ENCODE measurements around the gene B4GALNT3. TPM values are rescaled to one million over a fixed set of nuclear protein-coding genes. Genes with fewer than 3 reads are reported as not detected.

Gene B4GALNT3
- total and polyA plus RNA-seq, 2 of the 13 experiments (the other 11 are each of a cell fraction or from before 2014, with no cell fraction given), result 3.2 to 4.4 TPM

DNA sequence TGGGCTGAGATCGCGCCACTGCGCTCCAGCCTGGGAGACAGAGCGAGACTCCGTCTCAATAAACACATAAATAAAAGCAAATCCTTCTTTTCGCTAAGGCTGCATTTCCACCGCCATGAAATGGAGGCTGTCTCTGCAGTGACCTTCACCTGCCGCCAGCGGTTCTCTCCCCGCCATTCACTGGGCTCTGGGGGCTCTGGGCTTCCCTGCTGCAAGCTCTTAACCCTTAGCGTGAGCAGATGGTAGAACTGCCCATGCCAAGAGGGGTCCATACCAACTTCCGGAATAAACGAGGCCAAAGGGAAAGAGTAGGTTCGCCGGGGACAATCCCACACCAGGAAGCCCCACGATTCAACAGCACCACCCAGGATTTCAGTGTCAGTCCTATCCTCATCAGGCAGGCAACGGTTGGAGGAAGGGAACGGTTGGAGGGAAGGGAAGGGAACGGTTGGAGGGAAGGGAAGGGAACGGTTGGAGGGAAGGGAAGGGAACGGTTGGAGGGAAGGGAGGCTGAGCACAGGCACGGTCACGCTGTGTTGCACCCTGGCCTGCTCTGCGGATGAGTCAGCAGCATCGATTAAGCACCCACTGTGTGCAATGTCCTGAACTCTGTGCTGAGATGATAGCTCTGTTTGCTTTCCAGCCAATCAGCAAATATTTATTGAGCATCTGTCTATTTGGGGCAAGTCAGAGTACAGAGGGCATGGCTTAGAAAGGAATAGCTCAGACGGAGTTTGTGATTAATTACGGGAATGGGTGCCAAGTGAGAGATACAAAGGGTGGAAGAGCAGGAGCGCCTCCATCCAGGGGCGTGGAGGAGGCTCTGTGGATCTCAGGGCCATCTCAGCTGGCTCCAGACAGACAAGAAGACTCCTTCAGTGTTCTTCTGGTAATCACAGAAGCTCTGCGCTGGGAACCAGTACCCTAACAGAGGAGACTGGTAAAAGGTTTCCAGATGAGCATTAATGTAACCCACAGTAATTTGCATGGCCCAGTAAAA lies 125.6 kb downstream of the B4GALNT3 start (continued):
- TF ChIP-seq, protein P1, sequence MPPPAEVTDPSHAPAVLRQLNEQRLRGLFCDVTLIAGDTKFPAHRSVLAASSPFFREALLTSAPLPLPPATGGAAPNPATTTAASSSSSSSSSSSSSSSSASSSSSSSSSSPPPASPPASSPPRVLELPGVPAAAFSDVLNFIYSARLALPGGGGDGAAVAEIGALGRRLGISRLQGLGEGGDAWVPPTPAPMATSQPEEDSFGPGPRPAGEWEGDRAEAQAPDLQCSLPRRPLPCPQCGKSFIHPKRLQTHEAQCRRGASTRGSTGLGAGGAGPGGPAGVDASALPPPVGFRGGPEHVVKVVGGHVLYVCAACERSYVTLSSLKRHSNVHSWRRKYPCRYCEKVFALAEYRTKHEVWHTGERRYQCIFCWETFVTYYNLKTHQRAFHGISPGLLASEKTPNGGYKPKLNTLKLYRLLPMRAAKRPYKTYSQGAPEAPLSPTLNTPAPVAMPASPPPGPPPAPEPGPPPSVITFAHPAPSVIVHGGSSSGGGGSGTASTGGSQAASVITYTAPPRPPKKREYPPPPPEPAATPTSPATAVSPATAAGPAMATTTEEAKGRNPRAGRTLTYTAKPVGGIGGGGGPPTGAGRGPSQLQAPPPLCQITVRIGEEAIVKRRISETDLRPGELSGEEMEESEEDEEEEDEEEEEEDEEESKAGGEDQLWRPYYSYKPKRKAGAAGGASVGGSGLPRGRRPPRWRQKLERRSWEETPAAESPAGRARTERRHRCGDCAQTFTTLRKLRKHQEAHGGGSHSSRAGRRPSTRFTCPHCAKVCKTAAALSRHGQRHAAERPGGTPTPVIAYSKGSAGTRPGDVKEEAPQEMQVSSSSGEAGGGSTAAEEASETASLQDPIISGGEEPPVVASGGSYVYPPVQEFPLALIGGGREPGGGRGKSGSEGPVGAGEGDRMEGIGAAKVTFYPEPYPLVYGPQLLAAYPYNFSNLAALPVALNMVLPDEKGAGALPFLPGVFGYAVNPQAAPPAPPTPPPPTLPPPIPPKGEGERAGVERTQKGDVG (CRISPR knock-in tag; IDR thresholded peaks at IDR 0.05; ENCODE audit: borderline replicate concordance), result peak; percentile 94; the same call in 1 of the 2 replicates
- TF ChIP-seq JUNB (CRISPR knock-in tag; IDR thresholded peaks at IDR 0.05; ENCODE audit: borderline replicate concordance) (peak; percentile 98), PRMT3 (CRISPR knock-in tag; IDR thresholded peaks at IDR 0.05; ENCODE audit: borderline replicate concordance, low read depth) (no peak), FOXA3 (CRISPR knock-in tag; IDR thresholded peaks at IDR 0.05) (peak; percentile 97), ZNF335 (CRISPR knock-in tag; IDR thresholded peaks at IDR 0.05) (0 out of 2 replicates have a peak, but pooled peaks have one; percentile 44), MIER2 (CRISPR knock-in tag; IDR thresholded peaks at IDR 0.05) (peak; percentile 61; the same call in 1 of the 2 replicates), HNRNPLL (IDR thresholded peaks at IDR 0.05; ENCODE audit: low read depth, low read length, poor library complexity, severe bottlenecking) (no peak), ZNF670 (CRISPR knock-in tag; IDR thresholded peaks at IDR 0.05; ENCODE audit: borderline replicate concordance) (peak; percentile 83), ZNF776 (CRISPR knock-in tag; IDR thresholded peaks at IDR 0.05) (no peak), AGO2 (optimal IDR thresholded peaks at IDR 0.05; ENCODE audit: low read depth, low read length) (no peak), ZNF33A (CRISPR knock-in tag; IDR thresholded peaks at IDR 0.05; ENCODE audit: borderline replicate concordance) (no peak), SCMH1 (CRISPR knock-in tag; IDR thresholded peaks at IDR 0.05; ENCODE audit: borderline replicate concordance) (no peak), ZNF510 (CRISPR knock-in tag; IDR thresholded peaks at IDR 0.05; ENCODE audit: low read depth) (no peak), POGZ (CRISPR knock-in tag; IDR thresholded peaks at IDR 0.05) (peak; percentile 95), ZNF3 (CRISPR knock-in tag; IDR thresholded peaks at IDR 0.05) (no peak)
- TF ChIP-seq, protein P2, sequence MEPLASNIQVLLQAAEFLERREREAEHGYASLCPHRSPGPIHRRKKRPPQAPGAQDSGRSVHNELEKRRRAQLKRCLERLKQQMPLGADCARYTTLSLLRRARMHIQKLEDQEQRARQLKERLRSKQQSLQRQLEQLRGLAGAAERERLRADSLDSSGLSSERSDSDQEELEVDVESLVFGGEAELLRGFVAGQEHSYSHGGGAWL (CRISPR knock-in tag; IDR thresholded peaks at IDR 0.05), result no peak
- TF ChIP-seq, protein P3, sequence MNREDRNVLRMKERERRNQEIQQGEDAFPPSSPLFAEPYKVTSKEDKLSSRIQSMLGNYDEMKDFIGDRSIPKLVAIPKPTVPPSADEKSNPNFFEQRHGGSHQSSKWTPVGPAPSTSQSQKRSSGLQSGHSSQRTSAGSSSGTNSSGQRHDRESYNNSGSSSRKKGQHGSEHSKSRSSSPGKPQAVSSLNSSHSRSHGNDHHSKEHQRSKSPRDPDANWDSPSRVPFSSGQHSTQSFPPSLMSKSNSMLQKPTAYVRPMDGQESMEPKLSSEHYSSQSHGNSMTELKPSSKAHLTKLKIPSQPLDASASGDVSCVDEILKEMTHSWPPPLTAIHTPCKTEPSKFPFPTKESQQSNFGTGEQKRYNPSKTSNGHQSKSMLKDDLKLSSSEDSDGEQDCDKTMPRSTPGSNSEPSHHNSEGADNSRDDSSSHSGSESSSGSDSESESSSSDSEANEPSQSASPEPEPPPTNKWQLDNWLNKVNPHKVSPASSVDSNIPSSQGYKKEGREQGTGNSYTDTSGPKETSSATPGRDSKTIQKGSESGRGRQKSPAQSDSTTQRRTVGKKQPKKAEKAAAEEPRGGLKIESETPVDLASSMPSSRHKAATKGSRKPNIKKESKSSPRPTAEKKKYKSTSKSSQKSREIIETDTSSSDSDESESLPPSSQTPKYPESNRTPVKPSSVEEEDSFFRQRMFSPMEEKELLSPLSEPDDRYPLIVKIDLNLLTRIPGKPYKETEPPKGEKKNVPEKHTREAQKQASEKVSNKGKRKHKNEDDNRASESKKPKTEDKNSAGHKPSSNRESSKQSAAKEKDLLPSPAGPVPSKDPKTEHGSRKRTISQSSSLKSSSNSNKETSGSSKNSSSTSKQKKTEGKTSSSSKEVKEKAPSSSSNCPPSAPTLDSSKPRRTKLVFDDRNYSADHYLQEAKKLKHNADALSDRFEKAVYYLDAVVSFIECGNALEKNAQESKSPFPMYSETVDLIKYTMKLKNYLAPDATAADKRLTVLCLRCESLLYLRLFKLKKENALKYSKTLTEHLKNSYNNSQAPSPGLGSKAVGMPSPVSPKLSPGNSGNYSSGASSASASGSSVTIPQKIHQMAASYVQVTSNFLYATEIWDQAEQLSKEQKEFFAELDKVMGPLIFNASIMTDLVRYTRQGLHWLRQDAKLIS (CRISPR knock-in tag; IDR thresholded peaks at IDR 0.05), result no peak
- TF ChIP-seq, protein P4, sequence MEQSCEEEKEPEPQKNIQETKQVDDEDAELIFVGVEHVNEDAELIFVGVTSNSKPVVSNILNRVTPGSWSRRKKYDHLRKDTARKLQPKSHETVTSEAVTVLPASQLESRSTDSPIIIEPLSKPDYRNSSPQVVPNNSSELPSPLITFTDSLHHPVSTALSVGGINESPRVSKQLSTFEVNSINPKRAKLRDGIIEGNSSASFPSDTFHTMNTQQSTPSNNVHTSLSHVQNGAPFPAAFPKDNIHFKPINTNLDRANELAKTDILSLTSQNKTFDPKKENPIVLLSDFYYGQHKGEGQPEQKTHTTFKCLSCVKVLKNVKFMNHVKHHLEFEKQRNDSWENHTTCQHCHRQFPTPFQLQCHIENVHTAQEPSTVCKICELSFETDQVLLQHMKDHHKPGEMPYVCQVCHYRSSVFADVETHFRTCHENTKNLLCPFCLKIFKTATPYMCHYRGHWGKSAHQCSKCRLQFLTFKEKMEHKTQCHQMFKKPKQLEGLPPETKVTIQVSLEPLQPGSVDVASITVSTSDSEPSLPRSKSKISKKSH (CRISPR knock-in tag; IDR thresholded peaks at IDR 0.05; ENCODE audit: borderline replicate concordance), result peak; percentile 75; the same call in 1 of the 2 replicates
